Stimulated activated CD4-positive, alpha-beta T cell treated with anti-CD3 and anti-CD28 coated beads, Interleukin-12 subunit alpha, Interleukin-12 subunit beta, amount 100 ng/mL, for 24 hours (primary cell): Measurements from ENCODE around the gene ASTN1.

Experiments
- DNase-seq, 2 experiments: peaks; one replicate each; pipeline ENCODE4 v3.0.0-alpha.2; 2020; ENCODE audit warnings: low read depth in 2 of 2

ASTN1 gene

GRCh38 chr1:177043597-177043996 lies 120.9 kb downstream of the ASTN1 start:
- DNase-seq, result no peak

DNA sequence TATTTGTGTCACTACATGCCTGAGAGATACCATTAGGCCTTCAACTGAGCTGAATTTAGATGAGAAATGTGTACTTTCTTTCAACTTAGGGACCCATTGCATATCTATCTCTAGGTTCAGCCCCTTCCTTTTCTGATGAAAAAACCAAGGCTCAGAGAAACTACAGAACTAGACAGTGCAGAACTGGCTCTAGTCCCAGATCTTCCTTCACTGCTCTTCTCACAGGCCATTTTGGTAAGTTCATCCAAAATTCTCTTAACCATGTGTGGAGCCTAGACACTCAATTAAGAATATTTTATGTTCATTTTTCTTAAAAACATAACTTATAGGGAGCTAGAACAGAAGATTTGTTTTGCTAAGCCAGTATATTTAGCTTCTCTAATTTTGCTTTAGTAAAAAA lies 128.9 kb downstream of the ASTN1 start:
- DNase-seq, result no peak

DNA sequence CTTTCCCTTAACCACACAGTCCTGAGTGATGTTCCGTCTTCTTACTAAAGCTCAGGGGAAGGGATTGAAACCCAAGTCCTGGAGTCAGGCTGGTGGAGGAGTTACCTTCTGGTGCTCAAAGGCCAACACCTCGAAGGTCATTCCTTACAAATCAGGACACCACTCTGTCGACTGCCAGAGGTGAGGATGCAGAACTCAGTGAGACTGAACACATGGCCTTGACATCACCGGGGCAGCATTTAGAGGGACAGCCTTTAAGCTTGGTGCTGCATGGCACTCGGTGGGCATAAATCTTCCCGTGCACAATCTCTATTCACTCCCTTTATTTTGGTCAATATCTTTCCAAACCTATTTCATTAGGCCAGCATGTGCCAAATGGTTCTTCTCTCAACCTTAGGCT lies 130.9 kb downstream of the ASTN1 start:
- no peak for DNase-seq

DNA sequence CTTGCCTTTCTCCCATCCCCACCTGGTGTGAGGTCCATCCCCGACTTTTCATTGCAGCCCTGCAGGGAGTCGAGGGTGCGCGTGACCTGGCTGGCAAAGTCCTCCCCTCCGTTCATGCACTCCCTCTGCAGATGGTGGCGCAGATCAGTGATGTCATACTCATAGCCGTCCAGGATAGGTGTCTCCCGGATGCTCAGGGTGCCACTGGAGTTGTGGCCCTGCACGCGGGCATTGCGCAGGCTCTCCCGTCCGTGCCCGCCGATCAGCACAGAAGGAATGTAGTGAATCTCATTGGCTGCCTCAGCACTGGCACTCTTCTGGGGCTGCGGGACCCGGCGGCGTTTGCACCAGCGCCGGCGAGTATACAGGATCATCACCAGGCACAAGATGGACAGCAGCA lies 132.1 kb downstream of the ASTN1 start:
- no peak for DNase-seq

DNA sequence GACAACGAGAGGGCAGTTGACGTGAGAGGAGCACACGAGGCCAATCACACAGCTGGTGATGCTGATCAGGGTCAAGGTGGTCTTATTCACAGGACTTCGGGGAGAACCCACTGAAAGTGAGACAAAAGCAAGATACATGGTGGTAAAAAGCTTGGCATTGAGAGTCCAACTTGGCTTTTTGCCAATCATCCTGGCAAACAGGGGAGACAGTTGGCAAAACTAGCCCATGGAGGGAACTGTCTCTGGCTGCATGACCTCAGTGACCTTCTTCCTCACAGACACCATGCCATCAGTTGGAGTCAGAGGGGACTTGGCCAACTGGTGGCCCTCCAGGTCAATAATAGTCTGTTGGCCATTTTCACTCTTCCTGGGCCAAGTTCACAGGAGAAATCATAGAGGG lies 139.9 kb downstream of the ASTN1 start:
- DNase-seq, result no peak

DNA sequence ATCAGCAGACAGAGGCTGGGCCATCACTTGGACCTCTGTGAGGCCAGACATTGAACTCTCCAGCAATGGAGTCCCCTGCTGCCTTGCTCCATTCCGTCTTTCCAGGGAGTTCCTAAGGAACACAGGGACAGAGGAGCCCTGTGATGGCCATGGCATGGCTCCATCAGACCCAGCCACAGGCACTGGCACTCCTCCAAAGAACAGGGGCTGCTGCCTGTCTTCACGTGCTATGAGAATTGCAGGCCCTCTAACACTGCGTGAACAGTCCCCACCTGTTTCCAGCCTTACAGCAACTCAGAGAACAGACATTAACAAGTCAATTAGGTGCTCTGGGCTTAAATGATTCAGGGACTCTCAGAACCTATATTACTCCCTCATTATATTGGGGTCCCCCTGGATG lies 140.8 kb downstream of the ASTN1 start:
- no peak for DNase-seq

- DNase-seq, result no peak
Measured at GRCh38 chr1:177023249-177023648, 141.3 kb downstream of the ASTN1 start.

- no peak for DNase-seq
Measured at GRCh38 chr1:177021687-177022086, 142.8 kb downstream of the ASTN1 start.

DNA sequence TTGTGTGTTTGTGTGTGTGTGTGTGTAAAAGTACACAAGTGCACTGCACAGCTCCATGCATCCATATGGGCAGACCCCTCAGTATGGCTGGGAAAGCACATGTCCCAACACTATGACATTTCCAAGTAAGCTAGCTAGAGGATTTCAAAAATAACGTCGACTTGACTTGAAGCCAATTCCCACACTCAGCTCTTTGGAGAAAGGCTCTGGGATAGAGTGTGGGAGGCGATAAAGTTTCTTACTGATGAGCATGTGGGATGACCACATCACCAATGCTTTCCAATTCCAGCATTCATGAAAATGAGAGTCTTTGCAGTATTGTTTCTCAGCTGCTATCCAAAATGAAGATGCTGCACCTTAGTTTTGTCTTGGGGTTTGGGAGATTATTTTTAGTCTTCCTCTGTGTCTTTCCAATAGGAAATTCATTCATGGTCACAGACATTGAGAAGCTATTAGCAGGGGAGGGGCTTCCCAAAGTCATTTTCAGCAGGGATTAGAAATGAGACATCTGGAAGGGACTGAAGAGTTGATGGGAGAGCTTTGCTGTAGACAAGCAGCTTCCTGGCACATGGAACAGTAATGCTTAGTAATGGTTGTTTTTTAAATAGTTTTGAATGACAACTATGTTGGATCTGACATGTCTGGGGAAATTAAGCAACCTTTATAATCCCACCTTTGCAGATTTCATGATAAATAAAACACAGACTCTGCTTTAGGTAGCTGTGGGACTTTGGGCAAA lies 143.5 kb downstream of the ASTN1 start:
- DNase-seq, result no peak

GRCh38 chr1:177017287-177017852 lies 147.1 kb downstream of the ASTN1 start:
- DNase-seq, result no peak

GRCh38 chr1:177014325-177014724 lies 150.2 kb downstream of the ASTN1 start:
- DNase-seq, result no peak

GRCh38 chr1:177012342-177012925 lies 152.1 kb downstream of the ASTN1 start:
- no peak for DNase-seq

- DNase-seq, result no peak
Measured at GRCh38 chr1:177011508-177011907, 153.0 kb downstream of the ASTN1 start.

- no peak for DNase-seq
Measured at GRCh38 chr1:177010211-177010825, 154.2 kb downstream of the ASTN1 start.

GRCh38 chr1:177008653-177009052 lies 155.9 kb downstream of the ASTN1 start:
- DNase-seq, result no peak

DNA sequence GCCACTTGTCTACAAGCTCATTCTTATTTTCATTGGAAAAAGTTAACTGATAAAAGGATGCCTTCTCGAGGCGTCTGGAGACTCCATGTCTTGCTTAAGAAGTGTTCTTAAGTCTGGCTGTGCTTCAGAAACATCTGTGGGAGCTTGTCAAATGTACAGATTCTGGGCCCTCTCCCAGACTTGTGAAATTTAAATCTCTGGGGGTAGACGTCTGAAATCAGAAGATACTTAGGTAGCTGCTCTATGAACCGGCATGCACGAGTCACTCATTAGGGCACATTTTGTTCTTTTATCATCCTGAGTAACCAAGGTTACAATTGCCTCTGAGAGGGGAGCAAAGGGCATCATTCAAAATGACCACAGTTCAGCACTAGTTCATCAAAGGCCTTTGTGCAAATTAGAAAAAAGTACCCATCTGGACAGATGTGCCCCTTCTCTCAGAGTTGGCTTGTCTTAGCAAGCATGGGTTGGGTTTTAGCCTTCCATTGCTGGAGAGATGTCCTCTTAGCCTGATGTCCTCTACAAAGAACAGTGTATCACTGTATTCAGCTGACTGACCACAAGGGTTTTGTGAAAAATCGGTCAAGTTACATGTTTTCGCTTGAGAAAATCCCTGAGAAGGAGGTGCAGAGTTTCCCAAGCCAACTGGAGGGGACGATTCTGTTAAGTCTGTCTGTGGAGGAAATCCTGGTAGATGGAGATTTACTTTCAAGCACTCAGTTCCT lies 156.9 kb downstream of the ASTN1 start:
- no peak for DNase-seq

GRCh38 chr1:177002891-177003290 lies 161.6 kb downstream of the ASTN1 start:
- no peak for DNase-seq

DNA sequence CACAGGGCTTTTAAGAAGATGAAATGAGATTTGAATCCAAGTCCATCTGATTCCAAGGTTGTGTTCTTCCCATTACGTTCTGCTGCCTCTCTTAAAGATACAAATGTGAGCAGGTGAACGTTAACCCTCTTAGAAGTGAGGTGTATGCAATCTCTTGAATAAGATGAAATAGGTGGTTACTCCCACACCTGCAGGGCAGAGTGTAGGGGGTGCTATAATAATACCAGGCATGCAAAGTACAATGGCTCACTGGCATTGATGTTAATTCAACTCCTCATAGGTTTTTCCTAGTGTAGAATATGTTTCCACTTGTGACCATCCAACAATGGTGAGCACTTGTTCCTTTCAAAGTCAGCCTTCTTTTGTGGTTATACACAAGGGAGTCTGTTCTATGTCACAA lies 163.0 kb downstream of the ASTN1 start:
- DNase-seq, result no peak

GRCh38 chr1:176998183-176998795 lies 166.2 kb downstream of the ASTN1 start:
- no peak for DNase-seq

DNA sequence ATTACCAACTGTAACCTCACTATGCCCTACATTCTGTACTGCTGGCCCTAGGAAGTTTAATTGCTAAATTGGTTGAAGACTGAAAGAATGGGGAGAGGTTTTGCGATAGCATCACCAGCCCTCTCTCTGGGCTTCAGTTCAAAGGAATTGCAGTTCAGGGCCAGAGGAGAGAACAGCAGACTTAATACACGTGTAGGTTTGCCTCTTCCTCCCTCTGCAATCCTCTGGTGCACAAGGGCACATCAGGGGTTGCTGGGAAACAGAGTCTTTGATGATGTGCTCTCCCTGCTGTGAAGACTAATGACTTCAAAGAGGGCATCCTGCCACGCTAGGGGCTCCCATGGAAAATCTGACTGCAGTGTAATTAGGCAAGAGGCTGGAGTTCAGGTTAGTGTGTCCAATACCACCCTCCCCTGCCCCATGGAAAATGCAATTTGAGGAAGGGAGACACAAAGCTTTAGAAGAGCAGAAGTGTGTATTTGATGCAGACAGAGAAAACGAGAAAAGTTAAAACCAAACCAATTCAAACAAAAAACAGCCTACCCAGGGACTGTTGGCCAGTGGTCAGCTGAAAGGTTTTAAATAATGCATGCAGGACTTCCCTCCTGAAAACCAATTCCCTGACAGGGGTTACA lies 167.9 kb downstream of the ASTN1 start:
- DNase-seq, result no peak

DNA sequence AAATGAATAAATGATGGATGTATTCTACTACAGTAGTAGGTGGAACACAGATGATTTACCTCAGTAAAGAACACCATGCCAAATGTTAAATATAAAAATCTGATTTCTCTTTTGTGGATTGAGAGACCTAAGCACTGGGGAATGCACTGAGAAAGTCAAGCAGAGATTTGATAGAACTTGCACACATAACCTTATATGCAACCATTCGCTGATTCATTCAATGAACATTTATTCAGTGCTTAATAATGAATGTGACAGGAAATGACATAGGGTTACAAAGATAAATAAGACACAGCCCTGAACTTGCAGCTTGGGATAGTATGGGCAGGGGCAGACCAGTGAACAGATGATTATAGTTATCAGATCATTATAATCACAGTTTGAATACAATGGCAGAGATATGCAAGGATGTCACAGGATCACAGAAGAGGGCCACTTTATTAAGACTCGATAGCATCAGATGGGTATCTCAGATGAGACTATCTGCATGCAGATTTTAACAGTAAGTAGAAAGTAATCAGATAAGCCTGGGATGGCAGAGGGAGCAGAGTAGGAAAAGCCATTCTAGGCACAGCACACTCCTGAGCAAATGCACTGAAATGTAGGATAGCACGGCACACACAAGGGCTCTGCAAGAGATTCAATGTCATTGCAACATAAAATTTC lies 169.4 kb downstream of the ASTN1 start:
- DNase-seq, result no peak
